ENCODE results near the gene KCNC3.
"Not testable (repeated sequence)": the region's sequence is repeated elsewhere in the genome, so short reads cannot be mapped to it uniquely, and the experiment has no call there.

- TF ChIP-seq CTCF (conservative IDR thresholded peaks at IDR 0.05; ENCODE audit: low read depth in 2 of 2); POLR2AphosphoS5 (IDR thresholded peaks at IDR 0.05; ENCODE audit: low read depth); EZH2 (IDR thresholded peaks at IDR 0.05; ENCODE audit: low read depth, unreplicated experiment); REST (IDR thresholded peaks at IDR 0.05; ENCODE audit: unreplicated experiment); EZH2phosphoT487 (IDR thresholded peaks at IDR 0.05; ENCODE audit: unreplicated experiment); ZNF331 (CRISPR knock-in tag; IDR thresholded peaks at IDR 0.05; ENCODE audit: low read depth): not testable (repeated sequence)
These were observed 18.0 kb upstream of the KCNC3 start for GRCh38 chr19:50347089-50347581.
